Neural progenitor cell (in vitro differentiated cells): ENCODE data around the gene YWHAH. TPM values are rescaled to one million over a fixed set of nuclear protein-coding genes. Genes with fewer than 3 reads are reported as not detected.

Source experiments
- DNase-seq: peaks from one replicate; pipeline ENCODE4 v3.0.0-alpha.2; 2016; ENCODE audit warnings: low spot score
- H2AFZ ChIP-seq: fragments of 200-600 bp; sonication (generic); replicated peaks from 2 replicates; pipeline ENCODE4 v1.6.1; 2016; ENCODE audit warnings: antibody characterized with exemption
- H3F3A ChIP-seq: fragments of 200-600 bp; sonication (generic); 2 replicates; pipeline ENCODE4 v1.6.1; 2016; ENCODE audit warnings: antibody characterized with exemption, low read depth
- H3K27ac ChIP-seq: fragments of 200-600 bp; sonication (generic); 2 replicates; pipeline ENCODE4 v1.5.1; 2016; ENCODE audit warnings: mild to moderate bottlenecking
- H3K27me3 ChIP-seq: fragments of 200-600 bp; sonication (generic); 2 replicates; pipeline ENCODE4 v1.6.1; 2016; ENCODE audit warnings: mild to moderate bottlenecking, moderate library complexity
- H3K36me3 ChIP-seq: fragments of 200-600 bp; sonication (generic); 2 replicates; pipeline ENCODE4 v1.5.1; 2016
- H3K4me1 ChIP-seq: fragments of 200-600 bp; sonication (generic); 2 replicates; pipeline ENCODE4 v1.6.1; 2016; ENCODE audit warnings: mixed run types
- H3K4me2 ChIP-seq: fragments of 200-600 bp; sonication (generic); 2 replicates; pipeline ENCODE4 v1.6.1; 2016
- H3K4me3 ChIP-seq: fragments of 200-600 bp; sonication (generic); 2 replicates; pipeline ENCODE4 v1.5.1; 2016
- H3K79me2 ChIP-seq: fragments of 200-600 bp; sonication (generic); 2 replicates; pipeline ENCODE4 v1.6.1; 2016; ENCODE audit warnings: low read depth
- H3K9ac ChIP-seq: fragments of 200-600 bp; sonication (generic); 2 replicates; pipeline ENCODE4 v1.6.1; 2016
- H3K9me3 ChIP-seq: fragments of 200-600 bp; sonication (generic); 2 replicates; pipeline ENCODE4 v1.5.1; 2016; ENCODE audit warnings: low read depth
- H4K20me1 ChIP-seq: fragments of 200-600 bp; sonication (generic); 2 replicates; pipeline ENCODE4 v1.6.1; 2016; ENCODE audit warnings: low read depth
- H3K27ac Mint-ChIP-seq: 3 replicates; pipeline ENCODE4 v1.8.0; 2021; ENCODE audit warnings: mixed read lengths
- H3K27me3 Mint-ChIP-seq: 2 replicates; pipeline ENCODE4 v1.8.0; 2022; ENCODE audit warnings: low read depth, mild to moderate bottlenecking, inconsistent platforms, moderate library complexity, mixed read lengths; ENCODE audit not compliant: insufficient read depth
- H3K36me3 Mint-ChIP-seq: 3 replicates; pipeline ENCODE4 v1.8.0; 2021; ENCODE audit warnings: mixed read lengths
- H3K4me1 Mint-ChIP-seq: 3 replicates; pipeline ENCODE4 v1.8.0; 2021; ENCODE audit warnings: mixed read lengths
- H3K4me3 Mint-ChIP-seq: 3 replicates; pipeline ENCODE4 v1.8.0; 2021; ENCODE audit warnings: mild to moderate bottlenecking, moderate library complexity, mixed read lengths
- H3K9me3 Mint-ChIP-seq: 3 replicates; pipeline ENCODE4 v1.8.0; 2020; ENCODE audit warnings: mixed read lengths
- EZH2 ChIP-seq: fragments of 200-600 bp; sonication (generic); IDR thresholded peaks from 2 replicates; pipeline ENCODE4 v1.6.1; 2017; ENCODE audit warnings: antibody characterized with exemption, mild to moderate bottlenecking, moderate library complexity
- EZH2phosphoT487 ChIP-seq: fragments of 200-600 bp; sonication (generic); IDR thresholded peaks from 2 replicates; pipeline ENCODE4 v1.6.1; 2017; ENCODE audit warnings: antibody characterized with exemption
- total RNA-seq: library from RNA; depleted of rRNA; stranded (reverse); fragments of >200 nt; gene quantifications from 2 replicates; pipeline ENCODE4 v1.2.3, GENCODE V29; 2015; ENCODE audit warnings: low replicate concordance
- TF ChIP-seq, protein P1 (sequence below): fragments of 200-600 bp; sonication (generic); IDR thresholded peaks from 2 replicates; pipeline ENCODE4 v1.5.1; 2017; ENCODE audit warnings: antibody characterized with exemption, mild to moderate bottlenecking

YWHAH gene
- total RNA-seq, 1 donor from 2014 or later: 158 TPM

DNA sequence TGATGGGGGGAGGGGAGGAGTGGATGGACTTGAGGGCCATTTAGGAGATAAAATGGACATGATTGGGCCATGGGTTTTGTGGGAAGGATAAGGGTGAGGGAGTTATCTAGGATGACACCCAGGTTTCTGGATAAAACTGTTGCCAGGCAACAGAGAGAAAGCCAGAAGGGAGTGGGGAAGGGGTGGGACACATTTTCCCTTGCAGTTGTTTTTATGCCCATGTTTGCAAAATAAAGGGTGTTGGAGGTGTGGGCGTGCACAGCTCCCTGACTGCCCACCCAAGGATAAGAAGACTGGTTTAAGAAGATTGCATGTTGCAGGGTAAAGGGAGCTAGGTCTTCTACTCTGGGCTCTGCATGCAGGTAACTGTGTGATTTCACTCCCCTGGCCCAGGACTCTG lies 18.3 kb upstream of the YWHAH start:
- no peak overlapping the region for H3K27ac ChIP-seq
- H3F3A ChIP-seq: no peaks in the 10 kb centered on the region
- H3K9me3 ChIP-seq: no peaks in the 10 kb centered on the region
- TF ChIP-seq EZH2: no peak
- TF ChIP-seq EZH2phosphoT487: no peak
- TF ChIP-seq, protein P1, sequence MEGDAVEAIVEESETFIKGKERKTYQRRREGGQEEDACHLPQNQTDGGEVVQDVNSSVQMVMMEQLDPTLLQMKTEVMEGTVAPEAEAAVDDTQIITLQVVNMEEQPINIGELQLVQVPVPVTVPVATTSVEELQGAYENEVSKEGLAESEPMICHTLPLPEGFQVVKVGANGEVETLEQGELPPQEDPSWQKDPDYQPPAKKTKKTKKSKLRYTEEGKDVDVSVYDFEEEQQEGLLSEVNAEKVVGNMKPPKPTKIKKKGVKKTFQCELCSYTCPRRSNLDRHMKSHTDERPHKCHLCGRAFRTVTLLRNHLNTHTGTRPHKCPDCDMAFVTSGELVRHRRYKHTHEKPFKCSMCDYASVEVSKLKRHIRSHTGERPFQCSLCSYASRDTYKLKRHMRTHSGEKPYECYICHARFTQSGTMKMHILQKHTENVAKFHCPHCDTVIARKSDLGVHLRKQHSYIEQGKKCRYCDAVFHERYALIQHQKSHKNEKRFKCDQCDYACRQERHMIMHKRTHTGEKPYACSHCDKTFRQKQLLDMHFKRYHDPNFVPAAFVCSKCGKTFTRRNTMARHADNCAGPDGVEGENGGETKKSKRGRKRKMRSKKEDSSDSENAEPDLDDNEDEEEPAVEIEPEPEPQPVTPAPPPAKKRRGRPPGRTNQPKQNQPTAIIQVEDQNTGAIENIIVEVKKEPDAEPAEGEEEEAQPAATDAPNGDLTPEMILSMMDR: no peak
- no peak overlapping the region for H3K9ac ChIP-seq
- no peak for DNase-seq
- H3K4me1 Mint-ChIP-seq: peaks cover 12% of the 10 kb centered on the region
- no peaks in the 10 kb centered on the region for H4K20me1 ChIP-seq
- H2AFZ ChIP-seq: no peak overlapping the region
- H3K9me3 Mint-ChIP-seq: no peaks in the 10 kb centered on the region
- H3K4me1 ChIP-seq: peaks cover 10% of the 10 kb centered on the region
- H3K36me3 ChIP-seq: no peaks in the 10 kb centered on the region
- H3K4me2 ChIP-seq: no peak overlapping the region
- no peak overlapping the region for H3K4me3 Mint-ChIP-seq
- H3K27me3 Mint-ChIP-seq: peaks cover 3% of the 10 kb centered on the region
- H3K27me3 ChIP-seq: no peaks in the 10 kb centered on the region
- H3K4me3 ChIP-seq: no peak overlapping the region
- H3K36me3 Mint-ChIP-seq: no peaks in the 10 kb centered on the region
- no peak overlapping the region for H3K27ac Mint-ChIP-seq
- H3K79me2 ChIP-seq: no peaks in the 10 kb centered on the region

DNA sequence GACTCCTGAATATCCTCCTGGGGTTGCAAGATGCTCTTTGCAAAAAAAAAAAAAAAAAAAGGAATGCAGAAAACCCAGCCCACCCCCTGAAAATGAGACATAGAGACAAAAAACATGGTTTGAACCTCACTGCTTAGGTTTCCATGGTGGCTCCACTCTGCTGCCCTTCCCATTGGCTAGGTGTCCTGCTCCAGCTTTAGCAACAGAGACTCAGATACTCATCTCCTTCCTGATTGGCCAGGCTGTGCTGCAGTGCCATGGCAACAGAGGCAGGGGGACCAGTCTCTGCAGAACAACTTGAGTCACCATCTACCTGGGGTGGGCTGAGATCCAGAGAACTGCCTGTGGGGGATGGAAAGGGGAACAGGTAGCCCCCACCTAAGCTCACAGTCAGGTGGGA lies 17.4 kb upstream of the YWHAH start:
- H3K4me2 ChIP-seq: no peak overlapping the region
- H3K79me2 ChIP-seq: no peaks in the 10 kb centered on the region
- no peak overlapping the region for H2AFZ ChIP-seq
- peak; percentile 60 for DNase-seq
- no peaks in the 10 kb centered on the region for H4K20me1 ChIP-seq
- Mint-ChIP-seq H3K4me1 (peaks cover 12% of the 10 kb centered on the region), H3K36me3 (no peaks in the 10 kb centered on the region), H3K9me3 (no peaks in the 10 kb centered on the region), H3K4me3 (no peak overlapping the region), H3K27ac (no peak overlapping the region), H3K27me3 (peaks cover 5% of the 10 kb centered on the region)
- no peak overlapping the region for H3K27ac ChIP-seq
- H3K4me3 ChIP-seq: no peak overlapping the region
- H3F3A ChIP-seq: no peaks in the 10 kb centered on the region
- no peaks in the 10 kb centered on the region for H3K9me3 ChIP-seq
- no peaks in the 10 kb centered on the region for H3K36me3 ChIP-seq
- H3K9ac ChIP-seq: no peak overlapping the region
- TF ChIP-seq EZH2: no peak
- TF ChIP-seq, protein P1: no peak
- no peak for TF ChIP-seq EZH2phosphoT487
- H3K4me1 ChIP-seq: peaks cover 10% of the 10 kb centered on the region
- no peaks in the 10 kb centered on the region for H3K27me3 ChIP-seq

DNA sequence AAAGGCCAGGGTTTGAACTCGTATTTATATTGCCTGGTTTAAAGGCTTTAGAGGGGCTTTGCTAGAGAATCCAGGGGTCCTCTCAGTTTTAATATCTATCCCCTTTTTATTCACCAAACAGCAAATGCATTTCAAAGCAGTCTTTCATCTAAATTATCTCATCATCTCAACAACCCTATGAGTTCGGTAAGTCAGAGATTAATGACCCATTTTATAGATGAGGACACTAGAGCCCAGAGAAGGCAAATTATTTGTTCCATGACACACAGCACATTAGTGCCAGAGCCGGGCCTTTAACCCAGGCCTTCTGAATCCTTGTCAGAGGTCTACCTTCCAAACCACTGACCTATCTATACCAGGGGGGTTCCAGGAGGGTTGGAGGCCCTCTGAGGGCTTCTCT lies 16.8 kb upstream of the YWHAH start:
- Histone ChIP-seq H3K4me3 (no peak overlapping the region), H3K79me2 (no peaks in the 10 kb centered on the region), H3K9me3 (no peaks in the 10 kb centered on the region), H2AFZ (no peak overlapping the region), H3F3A (no peaks in the 10 kb centered on the region), H3K4me2 (no peak overlapping the region), H4K20me1 (no peaks in the 10 kb centered on the region), H3K4me1 (peaks cover 10% of the 10 kb centered on the region), H3K9ac (no peak overlapping the region), H3K36me3 (no peaks in the 10 kb centered on the region), H3K27me3 (no peaks in the 10 kb centered on the region), H3K27ac (no peak overlapping the region)
- TF ChIP-seq EZH2 (no peak), EZH2phosphoT487 (no peak)
- TF ChIP-seq, protein P1: no peak
- H3K27ac Mint-ChIP-seq: no peak overlapping the region
- H3K36me3 Mint-ChIP-seq: no peaks in the 10 kb centered on the region
- no peaks in the 10 kb centered on the region for H3K9me3 Mint-ChIP-seq
- H3K4me1 Mint-ChIP-seq: peaks cover 12% of the 10 kb centered on the region
- H3K27me3 Mint-ChIP-seq: peaks cover 6% of the 10 kb centered on the region
- no peak overlapping the region for H3K4me3 Mint-ChIP-seq
- no peak for DNase-seq
